GM19455 (cell line): ENCODE measurements around the gene ZNF219.

Experiments
- ATAC-seq: cut with Tn5 transposase; IDR thresholded peaks from one replicate; pipeline ENCODE4 v1.9.1; 2021; ENCODE audit not compliant: unreplicated experiment

ZNF219 gene

GRCh38 chr14:21102521-21103410 is 4.3 kb upstream of the ZNF219 start:
- ATAC-seq = no peak

- ATAC-seq = no peak
These were observed 3.5 kb upstream of the ZNF219 start for GRCh38 chr14:21101802-21102413.

- no peak for ATAC-seq
These were observed 2.5 kb upstream of the ZNF219 start, which contains the start of gene TMEM253 for GRCh38 chr14:21100931-21101330. TMEM253 (plus strand) TSS chr14:21101066; CDS start chr14:21101344, 278 bp downstream.

- no peak for ATAC-seq
These were observed 1.1 kb upstream of the ZNF219 start for GRCh38 chr14:21099596-21099985.

GRCh38 chr14:21098892-21099595 is 589 bp upstream of the ZNF219 start:
- ATAC-seq = no peak

GRCh38 chr14:21097636-21098075 is 799 bp downstream of the ZNF219 start:
- ATAC-seq = no peak

- ATAC-seq = no peak
These were observed 1.3 kb downstream of the ZNF219 start for GRCh38 chr14:21096978-21097635.

GRCh38 chr14:21096438-21096837 is 2.0 kb downstream of the ZNF219 start:
- no peak for ATAC-seq

GRCh38 chr14:21095430-21096205 is 2.8 kb downstream of the ZNF219 start:
- ATAC-seq = no peak

GRCh38 chr14:21093769-21094681 is 4.4 kb downstream of the ZNF219 start:
- no peak for ATAC-seq

GRCh38 chr14:21093018-21093417 is 5.4 kb downstream of the ZNF219 start:
- ATAC-seq = no peak

- peak; percentile 90 for ATAC-seq
These were observed 6.0 kb downstream of the ZNF219 start for GRCh38 chr14:21092273-21093011.

- no peak for ATAC-seq
These were observed 6.6 kb downstream of the ZNF219 start for GRCh38 chr14:21091821-21092272.

GRCh38 chr14:21090940-21091663 is 7.4 kb downstream of the ZNF219 start:
- ATAC-seq = no peak

- no peak for ATAC-seq
These were observed 8.1 kb downstream of the ZNF219 start for GRCh38 chr14:21090194-21090939.

GRCh38 chr14:21089877-21090193 is 8.6 kb downstream of the ZNF219 start:
- no peak for ATAC-seq

- no peak for ATAC-seq
These were observed 9.2 kb downstream of the ZNF219 start for GRCh38 chr14:21089271-21089670.
